ENCODE results near the gene AGO3.

The AGO3 gene

DNA sequence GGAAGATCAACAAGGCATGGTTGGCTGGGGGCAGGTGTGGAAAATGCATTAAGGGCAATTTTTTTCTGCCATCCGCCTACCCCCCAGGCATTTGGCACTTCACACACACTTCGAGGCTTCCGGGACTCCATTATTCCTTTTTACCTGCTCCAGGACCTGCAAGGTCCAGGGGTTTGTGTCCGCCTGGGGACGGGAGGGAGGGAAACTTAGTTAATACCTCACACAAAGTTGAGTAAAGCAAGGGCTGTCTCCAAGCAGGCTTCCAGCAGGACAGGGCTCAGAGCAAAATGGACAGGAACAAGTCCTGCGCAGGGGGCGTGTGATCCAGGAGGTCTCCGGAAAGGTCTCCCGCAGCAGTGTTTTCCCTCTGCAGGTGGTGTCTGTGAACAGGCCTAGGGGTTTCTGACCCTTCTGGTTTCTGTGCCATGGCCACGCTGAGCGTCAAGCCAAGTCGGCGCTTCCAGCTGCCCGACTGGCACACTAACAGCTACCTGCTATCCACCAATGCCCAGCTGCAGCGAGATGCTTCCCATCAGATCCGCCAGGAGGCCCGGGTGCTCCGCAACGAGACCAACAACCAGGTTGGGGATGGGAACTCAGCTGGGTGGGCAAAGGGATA lies 153.7 kb downstream of the AGO3 start:
- no peak for DNase-seq

- DNase-seq, result no peak
Measured at GRCh38 chr1:36085126-36085525, 154.2 kb downstream of the AGO3 start.

GRCh38 chr1:36085686-36086526 lies 155.0 kb downstream of the AGO3 start:
- no peak for DNase-seq

- no peak for DNase-seq
Measured at GRCh38 chr1:36086529-36087232, 155.8 kb downstream of the AGO3 start.

DNA sequence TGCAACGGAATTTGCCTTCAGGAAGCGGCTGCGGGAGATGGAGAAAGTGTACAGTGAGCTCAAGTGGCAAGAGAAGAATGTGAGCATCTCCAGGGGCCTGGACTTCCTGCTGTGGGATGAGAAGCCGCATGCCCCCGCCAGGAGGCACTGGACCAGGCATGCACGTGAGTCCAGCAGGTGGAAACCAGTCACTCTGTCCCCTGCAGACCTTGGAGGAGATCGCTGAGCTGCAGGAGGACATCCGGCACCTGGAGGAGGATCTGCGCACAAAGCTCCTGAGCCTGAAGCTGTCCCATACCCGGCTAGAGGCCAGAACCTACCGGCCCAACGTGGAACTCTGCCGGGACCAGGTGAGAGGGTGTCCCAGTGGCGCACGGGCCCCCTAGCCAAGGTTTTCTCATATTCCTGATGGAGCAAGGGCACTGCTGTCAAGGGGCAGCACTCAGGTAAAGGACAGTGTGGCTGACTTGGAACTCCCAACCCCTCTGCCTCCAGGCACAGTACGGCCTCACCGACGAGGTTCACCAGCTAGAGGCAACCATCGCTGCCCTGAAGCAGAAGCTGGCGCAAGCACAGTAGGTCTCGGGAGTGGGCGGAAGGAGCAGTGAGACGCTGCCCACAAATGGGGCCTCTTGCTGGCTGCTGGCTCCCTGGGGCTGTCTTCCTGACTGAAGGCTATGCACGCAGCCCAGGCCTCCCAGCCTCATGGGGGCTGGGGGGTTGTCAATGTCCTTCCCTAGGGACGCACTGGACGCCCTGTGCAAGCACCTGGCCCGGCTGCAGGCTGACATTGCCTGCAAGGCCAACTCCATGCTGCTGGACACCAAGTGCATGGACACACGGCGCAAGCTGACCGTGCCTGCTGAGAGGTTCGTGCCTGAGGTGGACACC lies 156.6 kb downstream of the AGO3 start:
- no peak for DNase-seq

GRCh38 chr1:36088265-36088576 lies 157.3 kb downstream of the AGO3 start:
- no peak for DNase-seq

DNA sequence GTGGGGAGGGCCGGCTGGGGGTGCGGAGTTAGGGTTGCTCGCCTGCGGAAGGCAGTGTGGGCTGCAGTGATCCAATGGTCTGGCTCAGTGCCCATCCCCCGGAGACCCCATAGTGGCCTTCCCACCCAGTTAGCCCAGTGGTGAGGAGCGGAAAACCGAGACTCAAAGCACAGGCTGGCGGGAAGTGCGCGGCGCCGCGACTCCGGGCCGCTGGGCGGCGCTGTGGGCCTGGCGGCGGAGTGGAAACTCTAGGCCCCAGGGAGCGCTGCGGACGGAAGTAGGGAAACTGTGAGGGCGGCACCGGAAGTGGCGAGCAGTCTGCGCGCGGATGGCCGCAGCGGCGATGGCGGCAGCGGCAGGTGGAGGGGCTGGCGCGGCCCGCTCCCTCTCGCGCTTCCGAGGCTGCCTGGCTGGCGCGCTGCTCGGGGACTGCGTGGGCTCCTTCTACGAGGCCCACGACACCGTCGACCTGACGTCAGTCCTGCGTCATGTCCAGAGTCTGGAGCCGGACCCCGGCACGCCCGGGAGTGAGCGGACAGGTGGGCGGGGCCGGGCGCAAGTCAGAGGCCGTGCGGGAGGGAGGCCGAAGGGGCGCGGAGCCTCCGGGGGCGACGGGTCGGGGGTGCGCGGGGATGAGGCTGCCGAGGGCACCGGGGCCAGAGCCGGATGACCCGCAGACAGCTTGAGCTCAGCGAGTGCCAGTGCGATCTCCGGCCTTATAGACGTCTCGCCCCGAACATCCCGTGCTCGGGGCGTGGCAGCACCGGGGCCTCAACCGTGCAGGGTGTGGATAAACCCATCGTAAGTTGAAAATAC lies 157.9 kb downstream of the AGO3 start, which contains the start of gene ADPRS:
Gene ADPRS, plus strand, starts transcription at position 316 of the 816 bp plus-strand sequence. Its CDS starts 13 bp downstream, at position 329.
- peak; percentile 89 to 94 for DNase-seq

GRCh38 chr1:36089393-36090121 lies 158.7 kb downstream of the AGO3 start:
- DNase-seq, result peak; percentile 10 to 20

DNA sequence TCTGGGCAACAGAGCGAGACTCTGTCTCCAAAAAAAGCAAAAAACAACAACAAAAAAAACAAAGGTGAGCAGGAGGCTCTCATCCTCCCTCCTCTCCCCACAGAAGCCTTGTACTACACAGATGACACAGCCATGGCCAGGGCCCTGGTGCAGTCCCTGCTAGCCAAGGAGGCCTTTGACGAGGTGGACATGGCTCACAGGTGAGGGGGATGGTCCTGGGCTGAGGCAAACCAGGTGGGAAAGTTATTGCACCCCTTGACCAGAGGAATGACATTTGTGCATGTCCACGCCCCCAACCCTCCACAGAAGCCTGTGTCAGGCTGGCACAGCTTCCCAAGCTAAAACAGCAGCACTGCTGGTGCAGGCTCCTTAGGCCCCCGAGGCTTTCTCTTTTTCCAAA lies 160.2 kb downstream of the AGO3 start:
- no peak for DNase-seq

DNA sequence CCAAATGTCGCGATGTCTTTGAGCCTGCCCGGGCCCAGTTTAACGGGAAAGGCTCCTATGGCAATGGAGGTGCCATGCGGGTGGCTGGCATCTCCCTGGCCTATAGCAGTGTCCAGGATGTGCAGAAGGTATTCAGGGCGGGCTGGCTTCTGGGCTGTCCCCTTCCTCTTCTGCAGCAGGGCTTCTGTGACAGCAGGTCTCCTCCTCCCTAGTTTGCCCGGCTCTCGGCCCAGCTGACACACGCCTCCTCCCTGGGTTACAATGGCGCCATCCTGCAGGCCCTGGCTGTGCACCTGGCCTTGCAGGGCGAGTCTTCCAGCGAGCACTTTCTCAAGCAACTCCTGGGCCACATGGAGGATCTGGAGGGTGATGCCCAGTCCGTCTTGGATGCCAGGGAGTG lies 160.8 kb downstream of the AGO3 start:
- DNase-seq, result no peak

- peak in 1 of 2 experiments; percentile 17 for DNase-seq
Measured at GRCh38 chr1:36092166-36092797, 161.4 kb downstream of the AGO3 start.

GRCh38 chr1:36092798-36093185 lies 161.9 kb downstream of the AGO3 start:
- no peak for DNase-seq

DNA sequence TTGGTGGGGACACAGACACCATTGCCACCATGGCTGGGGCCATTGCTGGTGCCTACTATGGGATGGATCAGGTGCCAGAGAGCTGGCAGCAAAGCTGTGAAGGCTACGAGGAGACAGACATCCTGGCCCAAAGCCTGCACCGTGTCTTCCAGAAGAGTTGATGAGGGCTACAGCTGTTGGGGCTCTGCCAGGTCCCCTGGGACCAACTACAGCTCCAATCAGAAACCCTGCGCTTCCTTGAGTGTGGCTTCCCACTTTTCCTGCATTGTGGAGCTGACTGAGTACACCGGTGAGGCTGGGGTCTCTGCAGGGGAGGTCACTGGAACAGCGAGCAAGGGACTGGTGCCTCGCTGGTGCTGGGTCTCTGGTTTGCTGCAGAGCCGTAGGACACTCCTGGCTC lies 162.3 kb downstream of the AGO3 start:
- no peak for DNase-seq

DNA sequence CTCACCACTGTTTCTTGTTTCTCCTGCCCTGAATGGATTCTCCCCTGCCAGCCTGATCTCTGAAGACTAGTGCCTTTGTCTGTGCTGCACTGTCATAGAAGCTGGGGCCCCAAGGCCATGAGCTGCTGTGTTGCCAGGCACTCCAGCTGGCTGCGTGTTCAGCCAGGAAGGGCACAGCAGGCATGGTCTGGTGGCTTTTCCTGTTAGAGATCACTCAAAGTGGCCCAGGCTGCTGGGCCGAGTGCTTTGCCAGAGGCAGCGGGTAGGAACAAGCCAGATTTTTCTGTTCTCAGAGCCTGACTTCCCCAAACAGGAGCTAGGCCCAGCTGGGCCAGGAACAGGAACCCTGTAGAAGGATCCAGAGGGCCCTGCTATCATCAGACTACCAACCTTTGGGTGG lies 163.0 kb downstream of the AGO3 start:
- no peak for DNase-seq

GRCh38 chr1:36094621-36095061 lies 163.7 kb downstream of the AGO3 start:
- DNase-seq, result no peak

DNA sequence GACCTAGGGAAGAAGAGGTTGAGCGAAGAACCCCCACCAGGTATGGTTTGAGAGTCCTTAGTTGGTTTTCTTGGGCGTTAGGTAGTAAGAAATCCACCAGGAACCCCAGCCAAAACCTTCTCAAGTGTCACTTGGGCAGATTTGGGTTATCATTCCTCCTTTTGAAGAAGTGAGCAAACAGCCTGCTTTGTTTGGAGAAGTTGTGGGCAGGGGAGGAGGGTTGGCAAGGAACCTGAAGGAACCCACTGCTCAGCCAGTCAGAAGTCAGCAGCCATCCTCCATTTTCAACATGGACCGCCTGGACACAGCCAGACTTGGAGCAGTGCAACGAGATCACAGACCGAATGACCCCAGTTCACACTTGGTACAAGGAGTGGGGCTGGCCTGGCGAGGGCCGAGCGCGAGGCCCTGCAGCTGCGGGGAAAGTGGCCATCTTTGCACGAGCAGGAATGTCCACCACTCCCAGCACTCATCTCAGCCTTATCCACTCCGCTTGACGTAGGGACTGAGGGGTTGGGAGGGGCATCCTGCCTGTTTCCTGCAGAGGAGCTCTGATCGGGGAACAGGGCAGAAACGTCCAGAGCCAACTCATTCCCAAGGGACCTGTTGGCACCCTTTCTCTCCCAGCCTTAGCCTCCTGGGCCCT lies 165.0 kb downstream of the AGO3 start:
- peak; percentile 26 to 57 for DNase-seq

DNA sequence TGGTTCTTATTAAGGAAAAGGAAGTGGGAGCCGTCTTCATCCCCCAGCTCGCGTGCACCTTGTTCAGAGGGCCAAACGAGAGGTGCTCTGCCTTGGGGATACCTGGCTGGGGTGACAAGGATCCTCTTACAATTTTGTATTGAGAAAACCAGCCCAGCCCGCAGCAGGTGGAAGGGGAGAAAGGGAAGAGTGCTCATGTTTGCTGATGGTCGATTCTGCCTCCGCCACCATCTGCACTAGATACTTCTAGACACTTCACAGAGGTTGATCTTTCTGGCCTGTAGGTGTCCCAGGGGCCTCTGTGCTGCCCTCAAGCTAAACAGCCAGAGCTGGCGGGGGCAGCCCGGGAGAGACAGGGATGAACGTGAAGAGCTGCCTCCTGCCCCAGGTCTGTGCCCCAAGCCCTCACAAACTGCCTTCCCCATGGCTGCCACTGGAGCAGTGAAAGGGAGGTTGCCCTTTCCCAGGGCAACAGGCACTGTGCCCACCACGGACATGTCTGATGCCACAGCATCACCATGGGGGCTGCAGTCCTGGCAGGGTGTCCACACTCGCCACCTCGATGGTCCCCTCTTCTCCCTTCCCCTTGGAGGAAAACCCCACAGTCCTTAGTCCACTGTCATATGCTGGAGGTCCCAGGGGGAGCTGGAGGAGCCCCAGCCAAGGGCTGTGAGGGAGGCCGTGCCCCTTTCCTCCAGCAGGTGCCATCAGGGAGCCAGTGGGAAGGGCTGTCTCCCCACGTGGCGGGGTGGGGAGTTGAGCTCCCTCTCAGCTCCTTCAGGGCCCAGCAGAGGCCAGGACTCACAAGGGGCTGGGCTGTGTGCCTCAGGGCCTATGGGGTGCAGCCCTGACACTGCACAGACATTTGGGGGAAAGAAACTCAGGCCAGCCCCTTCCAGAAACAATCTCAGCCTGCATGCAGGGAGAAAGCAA lies 165.9 kb downstream of the AGO3 start:
- peak; percentile 9 to 38 for DNase-seq

GRCh38 chr1:36097693-36098585 lies 167.0 kb downstream of the AGO3 start:
- no peak for DNase-seq
